ENCODE results near the gene MORN3.
A peak's percentile ranks its signal among the peaks of the same experiment; 100 is the strongest.
"Not testable (repeated sequence)": the region's sequence is repeated elsewhere in the genome, so short reads cannot be mapped to it uniquely, and the experiment has no call there.

Gene MORN3

GRCh38 chr12:121668750-121669520 lies 519 bp downstream of the MORN3 start:
- peaks cover 58% of the 10 kb centered on the region for H3K4me1 Mint-ChIP-seq (ENCODE audit: low read depth)
- no peaks in the 10 kb centered on the region for H3K27me3 Mint-ChIP-seq
- no peaks in the 10 kb centered on the region for H3K9me3 Mint-ChIP-seq
- H3K4me3 Mint-ChIP-seq, result no peak overlapping the region
- peak; percentile 63 for DNase-seq
- peak overlapping the region; percentile 33 for H3K27ac Mint-ChIP-seq
- H3K36me3 Mint-ChIP-seq (ENCODE audit: low read depth), result peaks cover 10% of the 10 kb centered on the region

GRCh38 chr12:121666829-121667228 lies 2.6 kb downstream of the MORN3 start:
- H3K36me3 Mint-ChIP-seq (ENCODE audit: low read depth), result peaks cover 10% of the 10 kb centered on the region
- H3K27ac Mint-ChIP-seq, result peak overlapping the region; percentile 31
- H3K4me1 Mint-ChIP-seq (ENCODE audit: low read depth), result peaks cover 53% of the 10 kb centered on the region
- H3K27me3 Mint-ChIP-seq, H3K9me3 Mint-ChIP-seq, DNase-seq, H3K4me3 Mint-ChIP-seq: not testable (repeated sequence)

GRCh38 chr12:121663610-121663929 lies 5.9 kb downstream of the MORN3 start:
- peak overlapping the region; percentile 92 for H3K27ac Mint-ChIP-seq
- peak overlapping the region; percentile 84 for H3K4me3 Mint-ChIP-seq
- peaks cover 61% of the 10 kb centered on the region for H3K4me1 Mint-ChIP-seq (ENCODE audit: low read depth)
- no peaks in the 10 kb centered on the region for H3K27me3 Mint-ChIP-seq
- H3K9me3 Mint-ChIP-seq, result no peaks in the 10 kb centered on the region
- peaks cover 10% of the 10 kb centered on the region for H3K36me3 Mint-ChIP-seq (ENCODE audit: low read depth)
- DNase-seq, result no peak

GRCh38 chr12:121661353-121662105 lies 7.9 kb downstream of the MORN3 start:
- H3K4me3 Mint-ChIP-seq; H3K9me3 Mint-ChIP-seq; H3K27me3 Mint-ChIP-seq; H3K36me3 Mint-ChIP-seq (ENCODE audit: low read depth); DNase-seq: not testable (repeated sequence)
- Mint-ChIP-seq H3K27ac (peak overlapping the region; percentile 33), H3K4me1 (ENCODE audit: low read depth) (peaks cover 71% of the 10 kb centered on the region)

GRCh38 chr12:121657305-121658008 lies 12.0 kb downstream of the MORN3 start:
- Mint-ChIP-seq H3K4me1 (ENCODE audit: low read depth) (peaks cover 53% of the 10 kb centered on the region), H3K4me3 (no peak overlapping the region), H3K9me3 (no peaks in the 10 kb centered on the region), H3K36me3 (ENCODE audit: low read depth) (peaks cover 15% of the 10 kb centered on the region), H3K27me3 (no peaks in the 10 kb centered on the region), H3K27ac (peak overlapping the region; percentile 97)
- no peak for DNase-seq

GRCh38 chr12:121656122-121656521 lies 13.3 kb downstream of the MORN3 start:
- peaks cover 21% of the 10 kb centered on the region for H3K36me3 Mint-ChIP-seq (ENCODE audit: low read depth)
- H3K27me3 Mint-ChIP-seq, result no peaks in the 10 kb centered on the region
- H3K4me3 Mint-ChIP-seq, result no peak overlapping the region
- H3K27ac Mint-ChIP-seq, result no peak overlapping the region
- H3K9me3 Mint-ChIP-seq, result no peaks in the 10 kb centered on the region
- no peak for DNase-seq
- peaks cover 47% of the 10 kb centered on the region for H3K4me1 Mint-ChIP-seq (ENCODE audit: low read depth)

- no peak for DNase-seq
- Mint-ChIP-seq H3K27ac (no peak overlapping the region), H3K27me3 (no peaks in the 10 kb centered on the region), H3K9me3 (no peaks in the 10 kb centered on the region), H3K36me3 (ENCODE audit: low read depth) (peaks cover 32% of the 10 kb centered on the region), H3K4me1 (ENCODE audit: low read depth) (peaks cover 45% of the 10 kb centered on the region), H3K4me3 (no peak overlapping the region)
These were observed 15.5 kb downstream of the MORN3 start for GRCh38 chr12:121653999-121654398.

- Mint-ChIP-seq H3K36me3 (ENCODE audit: low read depth) (peaks cover 38% of the 10 kb centered on the region), H3K4me3 (no peak overlapping the region), H3K27ac (no peak overlapping the region), H3K9me3 (no peaks in the 10 kb centered on the region), H3K4me1 (ENCODE audit: low read depth) (peaks cover 39% of the 10 kb centered on the region), H3K27me3 (no peaks in the 10 kb centered on the region)
- DNase-seq, result no peak
These were observed 16.5 kb downstream of the MORN3 start for GRCh38 chr12:121652767-121653497.

- Mint-ChIP-seq H3K9me3 (no peaks in the 10 kb centered on the region), H3K36me3 (ENCODE audit: low read depth) (peaks cover 45% of the 10 kb centered on the region), H3K27me3 (no peaks in the 10 kb centered on the region), H3K4me3 (no peak overlapping the region), H3K4me1 (ENCODE audit: low read depth) (peaks cover 26% of the 10 kb centered on the region), H3K27ac (no peak overlapping the region)
- no peak for DNase-seq
These were observed 18.1 kb downstream of the MORN3 start for GRCh38 chr12:121651320-121651719.

GRCh38 chr12:121649819-121650353 lies 19.6 kb downstream of the MORN3 start:
- no peaks in the 10 kb centered on the region for H3K27me3 Mint-ChIP-seq
- no peaks in the 10 kb centered on the region for H3K9me3 Mint-ChIP-seq
- H3K4me3 Mint-ChIP-seq, result no peak overlapping the region
- no peak for DNase-seq
- H3K27ac Mint-ChIP-seq, result peak overlapping the region; percentile 31
- H3K4me1 Mint-ChIP-seq (ENCODE audit: low read depth), result peaks cover 26% of the 10 kb centered on the region
- H3K36me3 Mint-ChIP-seq (ENCODE audit: low read depth), result peaks cover 51% of the 10 kb centered on the region

GRCh38 chr12:121649322-121649721 lies 20.1 kb downstream of the MORN3 start:
- Mint-ChIP-seq H3K27me3 (no peaks in the 10 kb centered on the region), H3K4me1 (ENCODE audit: low read depth) (peaks cover 24% of the 10 kb centered on the region), H3K36me3 (ENCODE audit: low read depth) (peaks cover 50% of the 10 kb centered on the region), H3K9me3 (no peaks in the 10 kb centered on the region), H3K4me3 (no peak overlapping the region), H3K27ac (peak overlapping the region; percentile 38)
- no peak for DNase-seq

- Mint-ChIP-seq H3K27ac (no peak overlapping the region), H3K9me3 (no peaks in the 10 kb centered on the region), H3K4me3 (no peak overlapping the region), H3K4me1 (ENCODE audit: low read depth) (peaks cover 17% of the 10 kb centered on the region), H3K36me3 (ENCODE audit: low read depth) (peaks cover 48% of the 10 kb centered on the region), H3K27me3 (no peaks in the 10 kb centered on the region)
- no peak for DNase-seq
These were observed 20.9 kb downstream of the MORN3 start for GRCh38 chr12:121648458-121649028.

GRCh38 chr12:121641343-121641630 lies 28.2 kb downstream of the MORN3 start:
- DNase-seq, result no peak

More at GRCh38 chr12:121641343-121641630, 28.2 kb downstream of the MORN3 start:
- Mint-ChIP-seq H3K4me3 (no peak overlapping the region), H3K36me3 (ENCODE audit: low read depth) (peaks cover 61% of the 10 kb centered on the region), H3K27ac (peak overlapping the region; percentile 83), H3K4me1 (ENCODE audit: low read depth) (peaks cover 28% of the 10 kb centered on the region), H3K9me3 (no peaks in the 10 kb centered on the region), H3K27me3 (no peaks in the 10 kb centered on the region)

Data from activated T-cell treated with anti-CD3 and anti-CD28 coated beads, Interleukin-2, amount 50 U/mL, for 24 hours (primary cell).